ENCODE results near the gene CYTIP. TPM values are rescaled to one million over a fixed set of nuclear protein-coding genes. Genes with fewer than 3 reads are reported as not detected.

The CYTIP gene
- total RNA-seq, 2 experiments from 2014 or later: 514 to 520 TPM

- DNase-seq (no peak), ATAC-seq (no peak)
- Mint-ChIP-seq H3K9me3 (peaks cover 7% of the 10 kb centered on the region), H3K27me3 (no peaks in the 10 kb centered on the region), H3K4me1 (ENCODE audit: low read depth) (peaks cover 88% of the 10 kb centered on the region), H3K36me3 (ENCODE audit: low read depth) (peaks cover 34% of the 10 kb centered on the region), H3K4me3 (no peak overlapping the region), H3K27ac (peak overlapping the region; percentile 69)
- ChIA-PET POLR2A (interaction anchor here (0.6 to 51.0 kb wide), 9 partner anchors 10 to 57 kb away, joined by 3 to 1592 read pairs (median 3); partner anchors contain the start of gene CYTIP), CTCF (interaction anchor here (1.1 to 2.5 kb wide), 8 partner anchors 10 to 133 kb away, joined by 3 to 11 read pairs (median 5); no protein-coding TSS in a partner anchor)
- TF ChIP-seq CTCF (IDR thresholded peaks at IDR 0.05): no peak
- intact Hi-C loops (cut with micrococcal nuclease): no loop called here
Observed at GRCh38 chr2:157460897-157461296, 17.0 kb upstream of the CYTIP start.

- ChIA-PET POLR2A (interaction anchor here (1.1 to 51.0 kb wide), 6 partner anchors 10 to 30 kb away, joined by 3 to 1592 read pairs (median 4); partner anchors contain the start of gene CYTIP), CTCF (interaction anchor here (1.1 to 2.5 kb wide), 7 partner anchors 9 to 133 kb away, joined by 3 to 11 read pairs (median 4); no protein-coding TSS in a partner anchor)
- intact Hi-C loops (cut with micrococcal nuclease): no loop called here
- Mint-ChIP-seq H3K4me1 (ENCODE audit: low read depth) (peaks cover 86% of the 10 kb centered on the region), H3K27me3 (no peaks in the 10 kb centered on the region), H3K36me3 (ENCODE audit: low read depth) (peaks cover 32% of the 10 kb centered on the region), H3K27ac (peak overlapping the region; percentile 35), H3K4me3 (no peak overlapping the region), H3K9me3 (peaks cover 3% of the 10 kb centered on the region)
- no peak for TF ChIP-seq CTCF (IDR thresholded peaks at IDR 0.05)
- ATAC-seq (no peak), DNase-seq (no peak)
Observed at GRCh38 chr2:157460384-157460837, 16.5 kb upstream of the CYTIP start.

GRCh38 chr2:157459486-157459885, 15.6 kb upstream of the CYTIP start:
- CTCF ChIA-PET: interaction anchor here (1.0 to 2.5 kb wide), 3 partner anchors 30 to 133 kb away, joined by 3 to 11 read pairs (median 3); no protein-coding TSS in a partner anchor

GRCh38 chr2:157447741-157448140, 3.9 kb upstream of the CYTIP start:
- Mint-ChIP-seq H3K9me3 (no peaks in the 10 kb centered on the region), H3K27ac (peak overlapping the region; percentile 94), H3K27me3 (no peaks in the 10 kb centered on the region), H3K4me3 (peak overlapping the region; percentile 80), H3K36me3 (ENCODE audit: low read depth) (peaks cover 27% of the 10 kb centered on the region), H3K4me1 (ENCODE audit: low read depth) (peaks cover 55% of the 10 kb centered on the region)
- intact Hi-C loops (cut with micrococcal nuclease): no loop called here
- ATAC-seq (no peak), DNase-seq (no peak)
- CTCF ChIA-PET: interaction anchor here (0.8 to 2.1 kb wide), 11 partner anchors 10 to 145 kb away, joined by 3 to 10 read pairs (median 4); no protein-coding TSS in a partner anchor
- no peak for TF ChIP-seq CTCF (IDR thresholded peaks at IDR 0.05)
- POLR2A ChIA-PET: interaction anchor here (1.4 to 51.0 kb wide), 5 partner anchors 17 to 32 kb away, joined by 4 to 1592 read pairs (median 15); partner anchors contain the start of gene CYTIP

More at GRCh38 chr2:157459486-157459885, 15.6 kb upstream of the CYTIP start:
- Mint-ChIP-seq H3K36me3 (ENCODE audit: low read depth) (peaks cover 30% of the 10 kb centered on the region), H3K4me1 (ENCODE audit: low read depth) (peaks cover 80% of the 10 kb centered on the region), H3K27me3 (no peaks in the 10 kb centered on the region), H3K9me3 (peaks cover 2% of the 10 kb centered on the region), H3K27ac (no peak overlapping the region), H3K4me3 (no peak overlapping the region)
- ATAC-seq (no peak), DNase-seq (no peak)
- intact Hi-C loops (cut with micrococcal nuclease): no loop called here
- TF ChIP-seq CTCF (IDR thresholded peaks at IDR 0.05): no peak
- POLR2A ChIA-PET: interaction anchor here (1.5 to 51.0 kb wide), 5 partner anchors 9 to 29 kb away, joined by 3 to 1592 read pairs (median 8); partner anchors contain the start of gene CYTIP

- no peak for TF ChIP-seq CTCF (IDR thresholded peaks at IDR 0.05)
- peaks cover 50% of the 10 kb centered on the region for H3K4me1 Mint-ChIP-seq (ENCODE audit: low read depth)
- ChIA-PET POLR2A (interaction anchor here (1.0 to 51.0 kb wide), 8 partner anchors 8 to 43 kb away, joined by 3 to 1592 read pairs (median 4); partner anchors contain the start of gene CYTIP), CTCF (interaction anchor here (0.6 to 2.0 kb wide), 13 partner anchors 11 to 144 kb away, joined by 3 to 8 read pairs (median 4); no protein-coding TSS in a partner anchor)
- H3K27me3 Mint-ChIP-seq: no peaks in the 10 kb centered on the region
- no peaks in the 10 kb centered on the region for H3K9me3 Mint-ChIP-seq
- H3K27ac Mint-ChIP-seq: peak overlapping the region; percentile 94
- intact Hi-C loops (cut with micrococcal nuclease): no loop called here
- DNase-seq (no peak), ATAC-seq (peak; percentile 35)
- H3K36me3 Mint-ChIP-seq (ENCODE audit: low read depth): peaks cover 34% of the 10 kb centered on the region
- H3K4me3 Mint-ChIP-seq: peak overlapping the region; percentile 80
Observed at GRCh38 chr2:157447031-157447430, 3.1 kb upstream of the CYTIP start.

Measured in activated CD8-positive, alpha-beta T cell treated with anti-CD3 and anti-CD28 coated beads for 36 hours (primary cell).